HEK293 (cell line): ENCODE measurements around the gene DHX57.

ENCODE experiments used
- CTCF ChIA-PET: fragments of 350-600 bp; formaldehyde crosslinking; extraction: SDS; loops from one replicate; lab custom pipeline; 2021; ENCODE audit warnings: antibody characterized with exemption; lab: Yijun Ruan, JAX
- POLR2A ChIA-PET: fragments of 300-600 bp; formaldehyde crosslinking; extraction: SDS; loops from one replicate; lab custom pipeline; 2020; ENCODE audit warnings: antibody characterized with exemption, inconsistent platforms; lab: Yijun Ruan, JAX
- H3K27ac ChIP-seq: fragments of 200-500 bp; sonication (Bioruptor generic); 2 replicates; pipeline ENCODE4 v1.5.1; 2014; ENCODE audit warnings: low read depth, low read length, control low read depth, inconsistent platforms; ENCODE audit errors: extremely low read depth
- H3K36me3 ChIP-seq, 2 experiments: fragments of 200-500 bp in 1 of 2; sonication (Bioruptor generic) in 1 of 2; 1 replicate in 1 of 2; 2 replicates in 1 of 2; pipeline ENCODE4 v1.5.1; 2014 to 2017; ENCODE audit warnings: inconsistent platforms in 2 of 2, low read length in 2 of 2; ENCODE audit not compliant: control insufficient read depth in 2 of 2, insufficient read depth in 1 of 2
- H3K4me1 ChIP-seq: fragments of 200-500 bp; sonication (Bioruptor generic); 2 replicates; pipeline ENCODE4 v1.5.1; 2014; ENCODE audit warnings: mild to moderate bottlenecking, low read length, inconsistent platforms; ENCODE audit not compliant: control insufficient read depth, insufficient read depth
- H3K4me3 ChIP-seq: 2 replicates; pipeline ENCODE4 v1.5.1; 2011; ENCODE audit warnings: low read depth, mild to moderate bottlenecking, control low read depth, low read length, moderate library complexity
- H3K9me3 ChIP-seq: fragments of 200-500 bp; sonication (Bioruptor generic); 2 replicates; pipeline ENCODE4 v1.5.1; 2014; ENCODE audit warnings: low read depth, low read length, inconsistent platforms; ENCODE audit not compliant: control insufficient read depth, insufficient read depth
- BCL11A ChIP-seq: fragments of 450-650 bp; formaldehyde crosslinking; IDR thresholded peaks from 2 replicates; pipeline ENCODE4 v1.5.1; 2016; ENCODE audit warnings: low read depth, missing biosample characterization, missing genetic modification characterization
- KLF7 ChIP-seq: fragments of 450-650 bp; formaldehyde crosslinking; IDR thresholded peaks from 2 replicates; pipeline ENCODE4 v1.5.1; 2016; ENCODE audit warnings: missing biosample characterization, missing genetic modification characterization, borderline replicate concordance
- MEIS1 ChIP-seq: sonication (generic); formaldehyde crosslinking; IDR thresholded peaks from 2 replicates; pipeline ENCODE4 v1.8.1; 2022; ENCODE audit warnings: missing genetic modification reagents, mild to moderate bottlenecking, borderline replicate concordance
- PATZ1 ChIP-seq: fragments of 450-650 bp; formaldehyde crosslinking; IDR thresholded peaks from 2 replicates; pipeline ENCODE4 v1.5.1; 2016; ENCODE audit warnings: missing biosample characterization, missing genetic modification characterization
- ZBTB11 ChIP-seq: fragments of 450-650 bp; formaldehyde crosslinking; conservative IDR thresholded peaks from 2 replicates; pipeline ENCODE4 v1.5.1; 2016; ENCODE audit warnings: low read depth, missing biosample characterization, missing genetic modification characterization
- ZBTB17 ChIP-seq: fragments of 450-650 bp; formaldehyde crosslinking; IDR thresholded peaks from 2 replicates; pipeline ENCODE4 v1.5.1; 2016; ENCODE audit warnings: missing biosample characterization, missing genetic modification characterization
- ZIC2 ChIP-seq: fragments of 450-650 bp; formaldehyde crosslinking; IDR thresholded peaks from 2 replicates; pipeline ENCODE4 v1.5.1; 2016; ENCODE audit warnings: missing biosample characterization, missing genetic modification characterization
- ZNF239 ChIP-seq: fragments of 450-650 bp; formaldehyde crosslinking; IDR thresholded peaks from 2 replicates; pipeline ENCODE4 v1.5.1; 2016; ENCODE audit warnings: missing biosample characterization, missing genetic modification characterization
- ZNF274 ChIP-seq, 2 experiments: fragments of 200-500 bp in 1 of 2; fragments of 450-650 bp in 1 of 2; sonication (Bioruptor generic) in 1 of 2; formaldehyde crosslinking in 1 of 2; IDR thresholded peaks; 2 replicates each; pipeline versions ENCODE4 v1.5.1 to v1.6.1; 2014 to 2016; ENCODE audit warnings: borderline replicate concordance in 1 of 2, inconsistent platforms in 1 of 2, low read length in 1 of 2, missing biosample characterization in 1 of 2, missing genetic modification characterization in 1 of 2
- ZNF280D ChIP-seq: fragments of 450-650 bp; formaldehyde crosslinking; IDR thresholded peaks from 2 replicates; pipeline ENCODE4 v1.5.1; 2016; ENCODE audit warnings: missing biosample characterization, missing genetic modification characterization
- ZNF324 ChIP-seq: fragments of 450-650 bp; formaldehyde crosslinking; IDR thresholded peaks from 2 replicates; pipeline ENCODE4 v1.5.1; 2016; ENCODE audit warnings: missing biosample characterization, missing genetic modification characterization
- ZNF354C ChIP-seq: fragments of 450-650 bp; formaldehyde crosslinking; IDR thresholded peaks from 2 replicates; pipeline ENCODE4 v1.5.1; 2016; ENCODE audit warnings: missing biosample characterization, missing genetic modification characterization, low read depth, borderline replicate concordance
- ZNF488 ChIP-seq: fragments of 450-650 bp; formaldehyde crosslinking; IDR thresholded peaks from 2 replicates; pipeline ENCODE4 v1.5.1; 2016; ENCODE audit warnings: missing biosample characterization, missing genetic modification characterization
- ZNF513 ChIP-seq: fragments of 450-650 bp; IDR thresholded peaks from 2 replicates; pipeline ENCODE4 v1.5.1; 2018; ENCODE audit warnings: missing biosample characterization, missing genetic modification characterization
- ZNF571 ChIP-seq: fragments of 450-650 bp; formaldehyde crosslinking; IDR thresholded peaks from 2 replicates; pipeline ENCODE4 v1.5.0; 2017; ENCODE audit warnings: missing biosample characterization, missing genetic modification characterization
- ZNF621 ChIP-seq: fragments of 450-650 bp; formaldehyde crosslinking; IDR thresholded peaks from 2 replicates; pipeline ENCODE4 v1.5.1; 2017; ENCODE audit warnings: missing biosample characterization, missing genetic modification characterization
- ZNF654 ChIP-seq: fragments of 450-650 bp; formaldehyde crosslinking; IDR thresholded peaks from 2 replicates; pipeline ENCODE4 v1.5.1; 2016; ENCODE audit warnings: low read depth, missing biosample characterization, missing genetic modification characterization
- ZNF664 ChIP-seq: fragments of 450-650 bp; formaldehyde crosslinking; IDR thresholded peaks from 2 replicates; pipeline ENCODE4 v1.5.1; 2016; ENCODE audit warnings: missing biosample characterization, missing genetic modification characterization
- ZNF701 ChIP-seq: fragments of 450-650 bp; formaldehyde crosslinking; IDR thresholded peaks from 2 replicates; pipeline ENCODE4 v1.5.1; 2016; ENCODE audit warnings: missing biosample characterization, missing genetic modification characterization

Gene DHX57

GRCh38 chr2:38863061-38863695 lies 12.6 kb downstream of the DHX57 start:
- POLR2A ChIA-PET = no interaction called here
- H3K27ac ChIP-seq = no peak overlapping the region

GRCh38 chr2:38862476-38862875 lies 13.3 kb downstream of the DHX57 start:
- TF ChIP-seq ZNF654 (tag by site-specific recombination) = no peak
- no peak for TF ChIP-seq ZNF571
- no peak for TF ChIP-seq BCL11A
- no peak for TF ChIP-seq KLF7 (tag by site-specific recombination)
- no peak for TF ChIP-seq ZIC2 (tag by site-specific recombination)
- no peak for TF ChIP-seq PATZ1 (tag by site-specific recombination)
- TF ChIP-seq ZNF239 (tag by site-specific recombination) = no peak
- no peak for TF ChIP-seq ZNF324
- TF ChIP-seq ZNF354C = no peak
- TF ChIP-seq ZNF701 = no peak
- TF ChIP-seq ZBTB11 (tag by site-specific recombination) = no peak
- TF ChIP-seq, all 188 proteins: peak for 0
- ChIA-PET POLR2A (no interaction called here), CTCF (interaction anchor here (0.6 kb wide), 1 partner anchor 242 kb away, joined by 3 read pairs; no protein-coding TSS in a partner anchor)
- H3K36me3 ChIP-seq = peaks cover 44 to 61% of the 10 kb centered on the region in 2 experiments
- peaks cover 19% of the 10 kb centered on the region for H3K4me1 ChIP-seq
- H3K9me3 ChIP-seq = no peaks in the 10 kb centered on the region
- no peak overlapping the region for H3K27ac ChIP-seq
- H3K4me3 ChIP-seq = no peak overlapping the region

More at GRCh38 chr2:38863061-38863695, 12.6 kb downstream of the DHX57 start:
- no peak for TF ChIP-seq ZBTB17 (tag by site-specific recombination)
- no peak for TF ChIP-seq ZNF274 (IDR thresholded peaks at IDR 0.05; ENCODE audit: low read length)
- TF ChIP-seq ZNF274 (tag by site-specific recombination; IDR thresholded peaks at IDR 0.05; ENCODE audit: borderline replicate concordance) = no peak
- no peak for TF ChIP-seq MEIS1 (CRISPR knock-in tag)
- TF ChIP-seq ZNF621 (tag by site-specific recombination) = no peak
- TF ChIP-seq ZNF513 (tag by site-specific recombination) = no peak
- TF ChIP-seq ZNF280D (tag by site-specific recombination) = no peak
- TF ChIP-seq ZNF488 (tag by site-specific recombination) = no peak
- no peak for TF ChIP-seq ZNF664 (tag by site-specific recombination)
- H3K9me3 ChIP-seq = no peaks in the 10 kb centered on the region
- peaks cover 19% of the 10 kb centered on the region for H3K4me1 ChIP-seq
- no peak overlapping the region for H3K4me3 ChIP-seq
- CTCF ChIA-PET = interaction anchor here (0.6 kb wide), 1 partner anchor 242 kb away, joined by 3 read pairs; no protein-coding TSS in a partner anchor
- peaks cover 43 to 59% of the 10 kb centered on the region in 2 experiments for H3K36me3 ChIP-seq
